Loucy (cell line): ENCODE data around the gene IL1B.
A peak's percentile ranks its signal among the peaks of the same experiment; 100 is the strongest.

Experiments
- H2AFZ ChIP-seq: fragments of 200-600 bp; sonication (generic); 2 replicates; pipeline ENCODE4 v1.6.0; 2016; ENCODE audit warnings: antibody characterized with exemption, mild to moderate bottlenecking, low read length, moderate library complexity
- H3F3A ChIP-seq: fragments of 200-600 bp; 2 replicates; pipeline ENCODE4 v1.6.0; 2016; ENCODE audit warnings: antibody characterized with exemption, low read depth, mild to moderate bottlenecking
- H3K27me3 ChIP-seq: fragments of 200-600 bp; sonication (generic); 2 replicates; pipeline ENCODE4 v1.6.1; 2014; ENCODE audit warnings: low read length, mild to moderate bottlenecking; ENCODE audit not compliant: insufficient read depth, poor library complexity, severe bottlenecking
- H3K36me3 ChIP-seq: fragments of 200-600 bp; sonication (generic); 2 replicates; pipeline ENCODE4 v1.6.1; 2016; ENCODE audit warnings: low read length; ENCODE audit not compliant: insufficient read depth
- H3K4me1 ChIP-seq: fragments of 200-600 bp; sonication (generic); 2 replicates; pipeline ENCODE4 v1.5.1; 2014; ENCODE audit warnings: low read length, mild to moderate bottlenecking; ENCODE audit not compliant: insufficient read depth, poor library complexity, severe bottlenecking
- H3K4me2 ChIP-seq: fragments of 200-600 bp; sonication (generic); 2 replicates; pipeline ENCODE4 v1.6.0; 2014; ENCODE audit warnings: antibody characterized with exemption, low read length, low read depth, mild to moderate bottlenecking; ENCODE audit not compliant: poor library complexity, severe bottlenecking
- H3K4me3 ChIP-seq: fragments of 200-600 bp; sonication (generic); 2 replicates; pipeline ENCODE4 v1.5.1; 2014; ENCODE audit warnings: low read length, mild to moderate bottlenecking, mixed read lengths; ENCODE audit not compliant: poor library complexity, severe bottlenecking
- H3K79me2 ChIP-seq: fragments of 200-600 bp; sonication (generic); 2 replicates; pipeline ENCODE4 v1.6.1; 2014; ENCODE audit warnings: low read length; ENCODE audit not compliant: insufficient read depth
- H3K9ac ChIP-seq: fragments of 200-600 bp; sonication (generic); 2 replicates; pipeline ENCODE4 v1.6.0; 2014; ENCODE audit warnings: mild to moderate bottlenecking, low read depth, low read length, moderate library complexity; ENCODE audit not compliant: poor library complexity, severe bottlenecking
- H3K9me2 ChIP-seq: fragments of 200-600 bp; sonication (generic); replicated peaks from 2 replicates; pipeline ENCODE4 v1.6.1; 2016; ENCODE audit warnings: low read depth, low read length, mixed read lengths
- H3K9me3 ChIP-seq: fragments of 200-600 bp; sonication (generic); 2 replicates; pipeline ENCODE4 v1.6.1; 2014; ENCODE audit warnings: mild to moderate bottlenecking, antibody characterized with exemption, low read length, low read depth; ENCODE audit not compliant: insufficient read depth
- H4K20me1 ChIP-seq: fragments of 200-600 bp; sonication (generic); 2 replicates; pipeline ENCODE4 v1.6.0; 2014; ENCODE audit warnings: antibody characterized with exemption, low read length, mild to moderate bottlenecking; ENCODE audit not compliant: insufficient read depth, poor library complexity, severe bottlenecking
- CTCF ChIP-seq: fragments of 200-600 bp; sonication (generic); conservative IDR thresholded peaks from 2 replicates; pipeline ENCODE4 v1.5.1; 2014; ENCODE audit warnings: mild to moderate bottlenecking, antibody characterized with exemption, low read length
- EZH2phosphoT487 ChIP-seq: fragments of 200-600 bp; IDR thresholded peaks from 2 replicates; pipeline ENCODE4 v1.6.1; 2018; ENCODE audit warnings: antibody characterized with exemption, mild to moderate bottlenecking, moderate library complexity, borderline replicate concordance

IL1B gene

GRCh38 chr2:112824694-112825085 is 11.9 kb downstream of the IL1B start:
- Histone ChIP-seq H3K4me1 (peaks cover 20% of the 10 kb centered on the region), H4K20me1 (no peaks in the 10 kb centered on the region), H3K9me3 (no peaks in the 10 kb centered on the region), H3K4me2 (no peak overlapping the region), H3K27me3 (no peaks in the 10 kb centered on the region), H3K79me2 (no peaks in the 10 kb centered on the region), H3K4me3 (no peak overlapping the region), H3K9me2 (no peaks in the 10 kb centered on the region), H3K36me3 (no peaks in the 10 kb centered on the region), H2AFZ (no peak overlapping the region), H3F3A (no peaks in the 10 kb centered on the region), H3K9ac (no peak overlapping the region)
- no peak for TF ChIP-seq CTCF
- TF ChIP-seq EZH2phosphoT487, result no peak

- Histone ChIP-seq H3K27me3 (no peaks in the 10 kb centered on the region), H3K79me2 (no peaks in the 10 kb centered on the region), H4K20me1 (no peaks in the 10 kb centered on the region), H3K36me3 (no peaks in the 10 kb centered on the region), H3K4me2 (peak overlapping the region; percentile 21), H3K4me3 (no peak overlapping the region), H3K4me1 (peaks cover 20% of the 10 kb centered on the region), H2AFZ (no peak overlapping the region), H3K9me3 (no peaks in the 10 kb centered on the region), H3F3A (no peaks in the 10 kb centered on the region), H3K9me2 (no peaks in the 10 kb centered on the region), H3K9ac (no peak overlapping the region)
- TF ChIP-seq EZH2phosphoT487 (no peak), CTCF (no peak)
Observed at GRCh38 chr2:112821682-112822081, 14.9 kb downstream of the IL1B start.

- Histone ChIP-seq H3F3A (no peaks in the 10 kb centered on the region), H3K27me3 (no peaks in the 10 kb centered on the region), H3K4me2 (peak overlapping the region; percentile 21), H2AFZ (no peak overlapping the region), H3K36me3 (no peaks in the 10 kb centered on the region), H3K9ac (no peak overlapping the region), H3K9me2 (no peaks in the 10 kb centered on the region), H4K20me1 (no peaks in the 10 kb centered on the region), H3K9me3 (no peaks in the 10 kb centered on the region), H3K4me1 (peaks cover 20% of the 10 kb centered on the region), H3K79me2 (no peaks in the 10 kb centered on the region), H3K4me3 (no peak overlapping the region)
- TF ChIP-seq EZH2phosphoT487, result no peak
- no peak for TF ChIP-seq CTCF
Observed at GRCh38 chr2:112821142-112821541, 15.4 kb downstream of the IL1B start.
